ENCODE results near the gene GPD1L.
A peak's percentile ranks its signal among the peaks of the same experiment; 100 is the strongest.
"Not testable (repeated sequence)": the region's sequence is repeated elsewhere in the genome, so short reads cannot be mapped to it uniquely, and the experiment has no call there.

The GPD1L gene

DNA sequence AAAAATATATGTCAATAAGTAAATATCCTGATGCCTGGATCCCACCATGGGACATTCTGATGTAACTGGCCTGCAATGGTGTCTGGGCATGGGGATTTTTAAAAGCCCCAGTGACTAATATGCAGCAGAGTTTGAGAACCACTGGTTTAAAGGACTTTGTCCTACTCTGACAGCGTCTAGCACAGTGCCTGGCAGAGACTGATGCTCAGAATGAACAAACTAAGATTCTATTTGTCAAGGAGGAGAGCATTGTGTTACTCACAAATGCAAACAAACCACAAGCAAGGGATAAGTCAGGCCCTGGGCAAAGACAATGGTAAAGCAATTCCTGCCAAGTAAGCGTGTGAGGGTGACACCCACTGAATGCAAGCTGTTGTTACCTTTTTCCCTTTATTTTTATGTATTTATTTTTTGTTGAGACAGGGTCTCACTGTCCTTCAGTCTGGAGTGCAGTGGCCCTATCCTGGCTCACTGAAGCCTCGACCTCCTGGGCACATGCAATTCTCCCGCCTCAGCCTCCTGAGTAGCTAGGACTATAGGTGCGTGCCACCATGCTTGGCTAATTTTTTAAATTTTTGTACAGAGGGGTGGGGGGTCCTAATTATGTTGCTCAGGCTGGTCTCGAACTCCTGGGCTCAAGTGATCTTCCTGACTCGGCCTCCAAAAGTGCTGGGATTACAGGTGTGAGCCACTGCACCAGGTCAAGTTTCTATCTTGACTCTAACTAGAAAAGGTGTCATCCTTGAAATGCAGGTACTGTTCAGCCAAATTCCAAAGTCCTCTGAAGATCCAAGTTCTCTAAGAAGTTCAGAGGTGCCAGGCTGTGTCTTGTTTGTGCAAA, 909 bp upstream of the GPD1L start:
- no peak for DNase-seq (ENCODE audit: low read depth in 2 of 2)

DNA sequence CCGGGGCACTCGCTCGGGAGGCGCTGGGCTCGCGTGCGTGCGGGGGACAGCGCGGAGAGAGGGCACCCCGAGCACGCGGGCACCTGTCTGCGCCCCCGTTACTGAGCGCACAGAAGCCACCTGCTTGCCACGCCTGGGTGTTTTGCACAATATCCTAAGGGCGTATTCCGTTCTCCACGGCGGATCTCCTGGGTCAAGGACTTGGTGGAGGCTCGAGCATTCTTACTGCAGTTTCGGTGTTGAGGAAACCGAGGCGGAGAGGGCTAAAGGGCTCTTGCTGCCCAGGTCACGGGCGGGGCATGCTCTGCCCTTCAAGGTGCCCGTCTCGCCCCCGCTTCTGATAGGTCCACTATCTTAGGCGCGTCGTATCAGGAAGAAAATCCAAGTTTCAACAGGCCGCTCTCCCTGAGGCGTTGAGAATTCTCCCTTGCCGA, 526 bp downstream of the GPD1L start:
- no peak for DNase-seq (ENCODE audit: low read depth in 2 of 2)

DNA sequence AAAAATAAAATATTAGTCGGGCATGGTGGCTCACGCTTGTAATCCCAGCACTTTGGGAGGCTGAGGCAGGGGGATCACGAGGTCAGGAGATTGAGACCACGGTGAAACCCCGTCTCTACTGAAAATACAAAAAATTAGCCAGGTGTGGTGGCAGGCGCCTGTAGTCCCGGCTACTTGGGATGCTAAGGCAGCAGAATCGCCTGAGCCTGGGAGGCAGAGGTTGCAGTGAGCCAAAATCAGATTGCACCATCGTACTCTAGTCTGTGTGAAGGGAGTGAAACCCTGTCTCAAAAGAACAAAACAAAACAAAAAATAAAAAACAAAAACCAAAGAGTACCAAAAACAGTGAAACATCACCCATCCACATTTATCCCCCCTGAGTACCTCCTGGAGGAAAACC, 1.8 kb downstream of the GPD1L start:
- DNase-seq (ENCODE audit: low read depth in 2 of 2), result not testable (repeated sequence)

DNA sequence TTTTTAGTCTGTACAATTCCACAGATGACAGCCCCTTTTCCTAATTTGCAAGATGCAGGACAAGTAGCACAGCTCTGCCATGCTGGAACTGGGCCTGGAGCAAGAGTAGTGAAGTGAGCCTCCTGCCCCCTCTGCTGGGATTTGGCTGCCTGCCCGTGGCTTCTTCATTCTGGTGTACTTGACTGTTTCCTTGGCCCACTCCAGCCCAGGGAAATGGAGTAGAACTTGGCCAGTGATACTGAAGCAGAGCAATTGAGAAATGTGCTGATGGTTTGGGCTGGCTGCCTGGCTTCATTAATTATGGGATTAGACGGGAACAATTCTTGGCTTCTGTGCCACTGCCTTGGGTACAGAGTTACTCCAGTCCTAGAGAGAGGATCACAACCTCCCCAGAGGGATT, 2.8 kb downstream of the GPD1L start:
- DNase-seq (ENCODE audit: low read depth in 2 of 2), result peak in 1 of 2 experiments; percentile 8

GRCh38 chr3:32110233-32110760, 3.9 kb downstream of the GPD1L start:
- DNase-seq (ENCODE audit: low read depth in 2 of 2), result no peak

DNA sequence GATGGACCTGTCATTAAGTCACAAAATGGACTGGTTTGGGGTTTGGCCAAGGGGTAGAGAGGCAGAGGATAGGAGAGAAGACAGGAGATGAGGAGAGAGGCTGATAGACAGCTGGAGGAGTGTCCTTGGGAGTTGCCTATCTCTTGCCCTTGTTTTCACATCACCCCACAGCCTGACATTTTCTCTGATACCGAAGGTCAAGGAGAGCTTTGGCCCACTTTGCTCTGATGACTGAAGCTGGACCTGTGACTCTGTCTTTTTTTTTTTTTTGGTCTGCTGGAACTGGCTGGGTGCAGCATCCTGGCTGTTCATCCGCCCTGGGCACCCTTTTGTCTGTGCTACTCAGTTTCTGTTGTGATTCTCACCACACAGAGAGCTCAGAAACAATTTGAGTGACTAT, 5.1 kb downstream of the GPD1L start:
- DNase-seq (ENCODE audit: low read depth in 2 of 2), result no peak

DNA sequence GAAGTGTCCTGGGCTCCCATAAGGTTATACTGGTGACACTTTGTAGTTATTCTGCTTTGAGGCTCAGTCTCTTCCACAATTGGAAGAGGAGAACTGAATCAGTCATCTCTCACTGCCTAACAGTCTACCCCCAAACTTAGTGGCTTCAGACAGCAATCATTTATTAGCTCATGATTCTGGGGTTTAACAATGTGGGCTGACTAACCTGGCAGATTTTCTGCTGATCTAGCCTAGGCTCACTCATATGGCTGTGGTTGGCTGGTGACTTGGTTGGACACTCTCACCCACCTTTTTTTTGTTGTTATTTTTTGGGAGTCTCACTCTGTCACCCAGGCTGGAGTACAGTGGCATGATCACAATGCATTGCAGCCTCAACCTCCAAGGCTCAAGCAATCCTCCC, 7.1 kb downstream of the GPD1L start:
- DNase-seq (ENCODE audit: low read depth in 2 of 2), result no peak

- no peak for DNase-seq (ENCODE audit: low read depth in 2 of 2)
Measured at GRCh38 chr3:32113981-32114545, 7.6 kb downstream of the GPD1L start.

DNA sequence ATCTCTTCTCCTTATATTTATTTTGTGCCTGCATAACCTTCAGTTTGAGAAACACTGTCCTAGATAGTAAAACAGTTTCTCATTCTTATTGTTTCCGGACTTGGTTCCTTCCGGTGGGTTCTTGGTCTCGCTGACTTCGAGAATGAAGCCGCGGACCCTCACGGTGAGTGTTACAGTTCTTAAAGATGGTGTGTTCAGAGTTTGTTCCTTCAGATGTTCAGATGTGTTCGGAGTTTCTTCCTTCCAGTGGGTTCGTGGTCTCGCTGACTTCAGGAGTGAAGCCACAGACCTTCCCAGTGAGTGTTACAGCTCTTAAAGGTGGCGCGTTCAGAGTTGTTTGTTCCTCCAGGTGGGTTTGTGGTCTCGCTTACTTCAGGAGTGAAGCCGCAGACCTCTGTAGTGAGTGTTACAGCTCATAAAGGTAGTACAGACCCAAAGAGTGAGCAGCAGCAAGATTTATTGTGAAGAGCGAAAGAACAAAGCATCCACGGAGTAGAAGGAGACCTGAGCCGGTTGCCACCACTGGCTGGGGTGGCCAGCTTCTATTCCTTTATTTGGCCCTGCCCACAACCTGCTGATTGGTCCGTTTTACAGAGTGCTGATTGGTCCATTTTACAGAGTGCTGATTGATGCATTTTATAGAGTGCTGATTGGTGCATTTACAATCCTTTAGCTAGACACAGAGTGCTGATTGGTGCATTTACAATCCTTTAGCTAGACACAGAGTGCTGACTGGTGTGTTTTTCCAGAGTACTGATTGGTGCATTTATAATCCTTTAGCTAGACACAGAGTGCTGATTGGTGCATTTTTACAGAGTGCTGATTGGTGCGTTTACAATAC, 8.3 kb downstream of the GPD1L start:
- not testable (repeated sequence) for DNase-seq (ENCODE audit: low read depth in 2 of 2)

- DNase-seq (ENCODE audit: low read depth in 2 of 2), result no peak
Measured at GRCh38 chr3:32117320-32117719, 10.9 kb downstream of the GPD1L start.

- DNase-seq (ENCODE audit: low read depth in 2 of 2), result no peak
Measured at GRCh38 chr3:32118215-32118614, 11.8 kb downstream of the GPD1L start.

DNA sequence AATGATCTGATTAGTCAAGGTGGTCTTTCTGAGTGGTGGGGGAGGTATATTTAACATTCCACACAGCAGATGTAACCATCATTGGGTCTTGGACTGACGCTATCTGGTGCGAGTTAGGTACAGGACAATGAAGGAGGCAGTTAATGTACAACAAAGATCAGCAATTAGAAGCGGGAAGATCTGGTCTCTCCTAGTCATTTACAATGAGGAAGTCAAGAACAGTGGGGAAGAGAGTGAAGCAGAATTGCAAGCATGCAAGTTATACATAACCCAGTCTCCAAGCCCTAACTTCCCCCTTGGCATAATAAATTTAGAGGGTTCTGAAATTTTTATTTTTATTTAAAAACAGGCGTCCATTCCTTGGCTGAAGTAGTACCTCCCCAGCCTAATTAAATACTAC, 14.1 kb downstream of the GPD1L start:
- no peak for DNase-seq (ENCODE audit: low read depth in 2 of 2)

- no peak for DNase-seq (ENCODE audit: low read depth in 2 of 2)
Measured at GRCh38 chr3:32121137-32121536, 14.7 kb downstream of the GPD1L start.

- no peak for DNase-seq (ENCODE audit: low read depth in 2 of 2)
Measured at GRCh38 chr3:32123620-32124019, 17.2 kb downstream of the GPD1L start.

- no peak for DNase-seq (ENCODE audit: low read depth in 2 of 2)
Measured at GRCh38 chr3:32125012-32125411, 18.6 kb downstream of the GPD1L start.

- no peak for DNase-seq (ENCODE audit: low read depth in 2 of 2)
Measured at GRCh38 chr3:32126305-32127015, 20.0 kb downstream of the GPD1L start.

DNA sequence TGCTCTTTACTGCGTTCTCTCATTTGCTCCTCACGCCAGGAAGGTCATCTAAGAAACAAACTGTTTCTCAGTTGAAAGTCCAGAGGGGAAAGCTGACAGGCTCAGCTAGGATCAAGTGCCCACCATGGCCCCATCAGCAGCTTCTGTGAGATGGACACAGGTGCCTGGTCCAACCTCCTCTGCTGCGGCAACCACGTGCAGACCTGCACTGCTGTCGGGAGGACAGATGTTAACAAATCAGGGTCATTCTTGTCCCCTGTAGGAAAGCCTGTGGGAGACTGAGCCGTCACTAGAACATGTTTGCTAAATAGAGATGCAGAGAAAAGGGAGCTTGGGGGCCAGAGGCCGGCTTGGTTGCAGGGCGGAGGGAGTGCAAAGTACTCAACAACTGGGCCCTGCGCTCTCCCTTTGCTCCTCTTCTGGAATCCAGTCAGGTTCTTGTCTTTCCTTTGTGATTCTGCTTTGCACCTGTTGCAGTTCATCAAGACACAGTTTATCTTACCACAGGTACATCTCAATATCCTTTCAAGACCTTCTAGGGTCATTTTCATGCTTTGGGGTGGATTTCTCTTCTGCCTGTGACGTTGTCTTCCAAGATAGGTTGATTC, 20.9 kb downstream of the GPD1L start:
- no peak for DNase-seq (ENCODE audit: low read depth in 2 of 2)

- no peak for DNase-seq (ENCODE audit: low read depth in 2 of 2)
Measured at GRCh38 chr3:32128936-32129335, 22.5 kb downstream of the GPD1L start.

- no peak for DNase-seq (ENCODE audit: low read depth in 2 of 2)
Measured at GRCh38 chr3:32129832-32130231, 23.4 kb downstream of the GPD1L start.

- no peak for DNase-seq (ENCODE audit: low read depth in 2 of 2)
Measured at GRCh38 chr3:32132121-32132520, 25.7 kb downstream of the GPD1L start.

- no peak for DNase-seq (ENCODE audit: low read depth in 2 of 2)
Measured at GRCh38 chr3:32132706-32133105, 26.3 kb downstream of the GPD1L start.

Data from fibroblast of skin of left biceps (primary cell).